MM.1S (cell line): Measurements from ENCODE around the gene ZNF33A.
"Not testable (repeated sequence)": the region's sequence is repeated elsewhere in the genome, so short reads cannot be mapped to it uniquely, and the experiment has no call there.

ENCODE experiments used
- DNase-seq: peaks from one replicate; pipeline ENCODE4 v3.0.0-alpha.2; 2015
- H2AFZ ChIP-seq: fragments of 300-600 bp; sonication (generic); 2 replicates; pipeline ENCODE4 v1.6.0; 2016; ENCODE audit warnings: antibody characterized with exemption, low read length
- H3F3A ChIP-seq: fragments of 300-600 bp; sonication (generic); 2 replicates; pipeline ENCODE4 v1.6.1; 2016; ENCODE audit warnings: mild to moderate bottlenecking, antibody characterized with exemption, low read length, moderate library complexity, mixed read lengths; ENCODE audit not compliant: insufficient read depth
- H3K27ac ChIP-seq: fragments of 300-600 bp; sonication (generic); 2 replicates; pipeline ENCODE4 v1.5.1; 2016; ENCODE audit warnings: mild to moderate bottlenecking, low read length
- H3K27me3 ChIP-seq: fragments of 300-600 bp; sonication (generic); replicated peaks from 2 replicates; pipeline ENCODE4 v1.6.0; 2016; ENCODE audit warnings: low read length; ENCODE audit not compliant: insufficient read depth
- H3K36me3 ChIP-seq: fragments of 300-600 bp; sonication (generic); replicated peaks from 2 replicates; pipeline ENCODE4 v1.6.1; 2016; ENCODE audit warnings: mild to moderate bottlenecking, low read length, mixed read lengths; ENCODE audit not compliant: insufficient read depth
- H3K4me1 ChIP-seq: fragments of 300-600 bp; sonication (generic); 2 replicates; pipeline ENCODE4 v1.6.1; 2016; ENCODE audit warnings: low read length, mixed read lengths
- H3K4me2 ChIP-seq: fragments of 300-600 bp; sonication (generic); 2 replicates; pipeline ENCODE4 v1.6.0; 2016; ENCODE audit warnings: low read depth, low read length
- H3K4me3 ChIP-seq: fragments of 300-600 bp; sonication (generic); 2 replicates; pipeline ENCODE4 v1.5.1; 2016; ENCODE audit warnings: low read length, mixed read lengths
- H3K79me2 ChIP-seq: fragments of 300-600 bp; sonication (generic); 2 replicates; pipeline ENCODE4 v1.6.1; 2016; ENCODE audit warnings: mixed run types, low read length, mixed read lengths
- H3K9ac ChIP-seq: fragments of 300-600 bp; sonication (generic); 2 replicates; pipeline ENCODE4 v1.6.1; 2016; ENCODE audit warnings: low read length, mixed read lengths
- H3K9me2 ChIP-seq: fragments of 300-600 bp; sonication (generic); replicated peaks from 2 replicates; pipeline ENCODE4 v1.6.1; 2016; ENCODE audit warnings: mild to moderate bottlenecking, low read length, mixed read lengths; ENCODE audit not compliant: insufficient read depth
- H3K9me3 ChIP-seq: fragments of 300-600 bp; sonication (generic); replicated peaks from 2 replicates; pipeline ENCODE4 v1.6.1; 2016; ENCODE audit warnings: mild to moderate bottlenecking, low read length, mixed read lengths; ENCODE audit not compliant: insufficient read depth
- H4K20me1 ChIP-seq: fragments of 300-600 bp; sonication (generic); 2 replicates; pipeline ENCODE4 v1.6.1; 2016; ENCODE audit warnings: mild to moderate bottlenecking, low read length, moderate library complexity, mixed read lengths; ENCODE audit not compliant: insufficient read depth
- CTCF ChIP-seq: fragments of 300-600 bp; sonication (generic); IDR thresholded peaks from 2 replicates; pipeline ENCODE4 v1.5.1; 2016; ENCODE audit warnings: antibody characterized with exemption, low read length, mixed read lengths
- EZH2 ChIP-seq: fragments of 300-600 bp; sonication (generic); optimal IDR thresholded peaks from 2 replicates; pipeline ENCODE3; 2017; ENCODE audit warnings: low read depth, mild to moderate bottlenecking, antibody characterized with exemption, low read length, mixed read lengths
- EZH2phosphoT487 ChIP-seq: fragments of 300-600 bp; sonication (generic); IDR thresholded peaks from 2 replicates; pipeline ENCODE4 v1.6.1; 2018; ENCODE audit warnings: antibody characterized with exemption, low read length

Gene ZNF33A

GRCh38 chr10:37991655-37992054, 18.8 kb upstream of the ZNF33A start:
- no peak for DNase-seq
- Histone ChIP-seq H3K79me2 (no peaks in the 10 kb centered on the region), H3K4me1 (no peaks in the 10 kb centered on the region), H3K4me3 (no peak overlapping the region), H3K36me3 (no peaks in the 10 kb centered on the region), H2AFZ (no peak overlapping the region), H3K4me2 (no peak overlapping the region), H3K27me3 (no peaks in the 10 kb centered on the region), H3K27ac (no peak overlapping the region), H3F3A (no peaks in the 10 kb centered on the region), H4K20me1 (no peaks in the 10 kb centered on the region), H3K9me3 (no peaks in the 10 kb centered on the region), H3K9ac (no peak overlapping the region), H3K9me2 (no peaks in the 10 kb centered on the region)
- TF ChIP-seq CTCF (no peak), EZH2phosphoT487 (no peak), EZH2 (no peak)

GRCh38 chr10:37992083-37992482, 18.4 kb upstream of the ZNF33A start:
- H3F3A ChIP-seq: no peaks in the 10 kb centered on the region
- H3K9ac ChIP-seq: no peak overlapping the region
- no peak overlapping the region for H2AFZ ChIP-seq
- TF ChIP-seq CTCF (no peak), EZH2phosphoT487 (no peak), EZH2 (no peak)
- no peaks in the 10 kb centered on the region for H3K27me3 ChIP-seq
- no peak for DNase-seq
- no peaks in the 10 kb centered on the region for H3K4me1 ChIP-seq
- H3K79me2 ChIP-seq: no peaks in the 10 kb centered on the region
- H3K9me2 ChIP-seq: no peaks in the 10 kb centered on the region
- H3K4me3 ChIP-seq: no peak overlapping the region
- H4K20me1 ChIP-seq: no peaks in the 10 kb centered on the region
- no peak overlapping the region for H3K27ac ChIP-seq
- no peaks in the 10 kb centered on the region for H3K9me3 ChIP-seq
- H3K36me3 ChIP-seq: no peaks in the 10 kb centered on the region
- H3K4me2 ChIP-seq: no peak overlapping the region

- not testable (repeated sequence) for DNase-seq, H3K9ac ChIP-seq, H3K4me1 ChIP-seq, H3K79me2 ChIP-seq, H3K36me3 ChIP-seq, H3K27ac ChIP-seq, H3K27me3 ChIP-seq, H3K9me2 ChIP-seq, H3K4me3 ChIP-seq, H4K20me1 ChIP-seq, H3K4me2 ChIP-seq, H3F3A ChIP-seq, H3K9me3 ChIP-seq, H2AFZ ChIP-seq
Measured at GRCh38 chr10:37998920-37999319, 11.6 kb upstream of the ZNF33A start.

GRCh38 chr10:38000474-38000873, 10.0 kb upstream of the ZNF33A start:
- not testable (repeated sequence) for H3K36me3 ChIP-seq, DNase-seq, H3K9me3 ChIP-seq, H3F3A ChIP-seq, H2AFZ ChIP-seq, H3K27me3 ChIP-seq, H3K4me1 ChIP-seq, H3K27ac ChIP-seq, H3K4me3 ChIP-seq, H3K79me2 ChIP-seq, H4K20me1 ChIP-seq, H3K9me2 ChIP-seq, H3K9ac ChIP-seq, H3K4me2 ChIP-seq
